GM23338 (cell line): ENCODE results near the gene ROGDI. TPM values are rescaled to one million over a fixed set of nuclear protein-coding genes. Genes with fewer than 3 reads are reported as not detected.

Experiments used
- ATAC-seq: fragments of 200-7000 bp; cut with Tn5 transposase; 3 replicates; pipeline ENCODE4 v1.9.1; 2020
- DNase-seq: peaks from one replicate; pipeline ENCODE4 v3.0.0-alpha.2; 2015; ENCODE audit warnings: low spot score
- H2AFZ ChIP-seq: fragments of 200-600 bp; sonication (generic); 2 replicates; pipeline ENCODE4 v1.8.0; 2016; ENCODE audit warnings: antibody characterized with exemption, mild to moderate bottlenecking, moderate library complexity
- H3F3A ChIP-seq: fragments of 200-600 bp; sonication (generic); replicated peaks from 2 replicates; pipeline ENCODE4 v1.8.0; 2017; ENCODE audit warnings: antibody characterized with exemption, mixed run types, low read depth
- H3K27ac ChIP-seq: fragments of 200-600 bp; sonication (generic); 2 replicates; pipeline ENCODE4 v1.6.1; 2016; ENCODE audit warnings: low read depth
- H3K27me3 ChIP-seq: fragments of 200-600 bp; sonication (generic); 2 replicates; pipeline ENCODE4 v1.8.0; 2016; ENCODE audit warnings: mild to moderate bottlenecking, mixed run types, moderate library complexity; ENCODE audit not compliant: insufficient read depth
- H3K36me3 ChIP-seq: fragments of 200-600 bp; sonication (generic); 2 replicates; pipeline ENCODE4 v1.8.0; 2016; ENCODE audit warnings: mild to moderate bottlenecking; ENCODE audit not compliant: insufficient read depth
- H3K4me1 ChIP-seq: fragments of 200-600 bp; sonication (generic); 2 replicates; pipeline ENCODE4 v1.8.0; 2016; ENCODE audit warnings: mild to moderate bottlenecking, moderate library complexity; ENCODE audit not compliant: insufficient read depth
- H3K4me2 ChIP-seq: fragments of 200-600 bp; sonication (generic); 2 replicates; pipeline ENCODE4 v1.7.1; 2017; ENCODE audit warnings: mixed run types
- H3K4me3 ChIP-seq: fragments of 200-600 bp; sonication (generic); 2 replicates; pipeline ENCODE4 v1.6.1; 2016; ENCODE audit warnings: mixed run types
- H3K79me2 ChIP-seq: fragments of 200-600 bp; sonication (generic); replicated peaks from 2 replicates; pipeline ENCODE4 v1.8.0; 2017; ENCODE audit warnings: mild to moderate bottlenecking; ENCODE audit not compliant: insufficient read depth
- H3K9me2 ChIP-seq: fragments of 200-600 bp; sonication (generic); 2 replicates; pipeline ENCODE4 v1.8.0; 2017; ENCODE audit not compliant: insufficient read depth
- H4K20me1 ChIP-seq: fragments of 200-600 bp; sonication (generic); replicated peaks from 2 replicates; pipeline ENCODE4 v1.8.0; 2017; ENCODE audit warnings: mild to moderate bottlenecking; ENCODE audit not compliant: insufficient read depth
- H3K27ac Mint-ChIP-seq: 2 replicates; pipeline ENCODE4 v1.8.0; 2020; ENCODE audit warnings: inconsistent platforms, mild to moderate bottlenecking, moderate library complexity, mixed read lengths
- H3K27me3 Mint-ChIP-seq: 3 replicates; pipeline ENCODE4 v1.8.0; 2022; ENCODE audit warnings: low read depth, mild to moderate bottlenecking, moderate library complexity, mixed read lengths, inconsistent platforms; ENCODE audit not compliant: insufficient read depth, poor library complexity
- H3K36me3 Mint-ChIP-seq: 3 replicates; pipeline ENCODE4 v1.8.0; 2021; ENCODE audit warnings: low read depth, mild to moderate bottlenecking, inconsistent platforms, moderate library complexity, mixed read lengths
- H3K4me1 Mint-ChIP-seq: 3 replicates; pipeline ENCODE4 v1.8.0; 2020; ENCODE audit warnings: mild to moderate bottlenecking, inconsistent platforms, mixed read lengths
- H3K4me3 Mint-ChIP-seq: 3 replicates; pipeline ENCODE4 v1.8.0; 2021; ENCODE audit warnings: moderate library complexity, mild to moderate bottlenecking, inconsistent platforms, mixed read lengths
- H3K9me3 Mint-ChIP-seq: 3 replicates; pipeline ENCODE4 v1.8.0; 2020; ENCODE audit warnings: moderate library complexity, mild to moderate bottlenecking, inconsistent platforms, mixed read lengths
- CREB1 ChIP-seq: fragments of 250-450 bp; sonication (Bioruptor Pico); IDR thresholded peaks from 2 replicates; pipeline ENCODE4 v1.5.0; 2020; ENCODE audit warnings: low read depth, mild to moderate bottlenecking, moderate library complexity
- CTCF ChIP-seq, 2 experiments: fragments of 200-600 bp in 1 of 2; sonication (generic) in 1 of 2; conservative IDR thresholded peaks; 2 replicates each; pipeline versions ENCODE4 v1.5.1 to v1.6.1; 2016 to 2017; ENCODE audit warnings: antibody characterized with exemption in 2 of 2, low read depth in 2 of 2, mild to moderate bottlenecking in 2 of 2, moderate library complexity in 1 of 2
- ETS1 ChIP-seq: IDR thresholded peaks from 2 replicates; pipeline ENCODE4 v1.6.1; 2016; ENCODE audit warnings: antibody characterized with exemption
- EZH2 ChIP-seq: fragments of 200-600 bp; sonication (generic); IDR thresholded peaks from one replicate; pipeline ENCODE4 v1.8.0; 2017; ENCODE audit warnings: antibody characterized with exemption, mild to moderate bottlenecking, low read depth; ENCODE audit not compliant: unreplicated experiment
- EZH2phosphoT487 ChIP-seq: fragments of 200-600 bp; sonication (generic); IDR thresholded peaks from one replicate; pipeline ENCODE4 v1.8.1; 2018; ENCODE audit warnings: antibody characterized with exemption; ENCODE audit not compliant: unreplicated experiment
- JUNB ChIP-seq: IDR thresholded peaks from one replicate; pipeline ENCODE4 v1.6.1; 2016; ENCODE audit warnings: antibody characterized with exemption; ENCODE audit not compliant: unreplicated experiment
- NANOG ChIP-seq: IDR thresholded peaks from 2 replicates; pipeline ENCODE4 v1.6.1; 2016; ENCODE audit warnings: antibody characterized with exemption, borderline replicate concordance
- POLR2AphosphoS5 ChIP-seq: IDR thresholded peaks from 2 replicates; pipeline ENCODE4 v1.6.1; 2016; ENCODE audit warnings: antibody characterized with exemption, low read depth
- REST ChIP-seq: IDR thresholded peaks from one replicate; pipeline ENCODE4 v1.6.1; 2018; ENCODE audit warnings: antibody characterized with exemption; ENCODE audit not compliant: unreplicated experiment
- STAT1 ChIP-seq: IDR thresholded peaks from one replicate; pipeline ENCODE4 v1.6.1; 2016; ENCODE audit warnings: antibody characterized with exemption; ENCODE audit not compliant: unreplicated experiment
- ZNF114 ChIP-seq: fragments of 250-450 bp; sonication (Bioruptor Pico); IDR thresholded peaks from 2 replicates; pipeline ENCODE4 v1.5.0; 2020; ENCODE audit warnings: mild to moderate bottlenecking, moderate library complexity
- ZNF331 ChIP-seq: fragments of 250-450 bp; sonication (Bioruptor Pico); IDR thresholded peaks from 2 replicates; pipeline ENCODE4 v1.5.0; 2020; ENCODE audit warnings: low read depth, mild to moderate bottlenecking, moderate library complexity
- ZNF462 ChIP-seq: fragments of 250-450 bp; sonication (Bioruptor Pico); IDR thresholded peaks from 2 replicates; pipeline ENCODE4 v1.5.0; 2020; ENCODE audit warnings: mild to moderate bottlenecking, moderate library complexity
- polyA plus RNA-seq: library from polyadenylated mRNA; unstranded; fragments of >200 nt; fragmentation: Nextera tagmentation; extraction: Ambion mirVana; gene quantifications from 2 replicates; pipeline ENCODE4 v1.2.1, GENCODE V29; 2016
- total RNA-seq: library from RNA; depleted of rRNA; stranded (reverse); fragments of >200 nt; shearing (Covaris generic); gene quantifications from 2 replicates; pipeline ENCODE4 v1.2.3, GENCODE V29; 2014

ROGDI gene
- total and polyA plus RNA-seq, 2 experiments from 2014 or later: 30.3 to 38.8 TPM

GRCh38 chr16:4768549-4769305 is 33.7 kb downstream of the ROGDI start:
- H3K27me3 ChIP-seq: no peaks in the 10 kb centered on the region
- Mint-ChIP-seq H3K36me3 (peaks cover 15% of the 10 kb centered on the region), H3K9me3 (no peaks in the 10 kb centered on the region), H3K4me3 (peak overlapping the region; percentile 80), H3K27me3 (peaks cover 13% of the 10 kb centered on the region), H3K4me1 (peaks cover 23% of the 10 kb centered on the region), H3K27ac (peak overlapping the region; percentile 88)
- H3K4me3 ChIP-seq: peak overlapping the region; percentile 94
- no peaks in the 10 kb centered on the region for H3K9me2 ChIP-seq
- H2AFZ ChIP-seq: peak overlapping the region; percentile 90
- peak overlapping the region; percentile 89 for H3K4me2 ChIP-seq
- peaks cover 17% of the 10 kb centered on the region; the same call in 1 of the 2 replicates for H3F3A ChIP-seq
- H3K27ac ChIP-seq: peak overlapping the region; percentile 98; the same call in 1 of the 2 replicates
- H3K36me3 ChIP-seq: no peaks in the 10 kb centered on the region
- no peaks in the 10 kb centered on the region for H4K20me1 ChIP-seq
- ATAC-seq (peak; percentile 72), DNase-seq (peak; percentile 99)
- TF ChIP-seq ZNF114 (no peak), ETS1 (peak; percentile 92), NANOG (no peak), CREB1 (CRISPR knock-in tag) (peak; percentile 57), JUNB (no peak), CTCF (conservative IDR thresholded peaks at IDR 0.05; ENCODE audit: low read depth in 2 of 2) (no peak), ZNF331 (no peak), EZH2 (no peak), POLR2AphosphoS5 (peak; percentile 81), ZNF462 (no peak), REST (no peak), EZH2phosphoT487 (no peak), STAT1 (no peak)
- peaks cover 17% of the 10 kb centered on the region for H3K79me2 ChIP-seq
- H3K4me1 ChIP-seq: peaks cover 19% of the 10 kb centered on the region
